Measurements from ENCODE around the gene IGSF22.

The IGSF22 gene

DNA sequence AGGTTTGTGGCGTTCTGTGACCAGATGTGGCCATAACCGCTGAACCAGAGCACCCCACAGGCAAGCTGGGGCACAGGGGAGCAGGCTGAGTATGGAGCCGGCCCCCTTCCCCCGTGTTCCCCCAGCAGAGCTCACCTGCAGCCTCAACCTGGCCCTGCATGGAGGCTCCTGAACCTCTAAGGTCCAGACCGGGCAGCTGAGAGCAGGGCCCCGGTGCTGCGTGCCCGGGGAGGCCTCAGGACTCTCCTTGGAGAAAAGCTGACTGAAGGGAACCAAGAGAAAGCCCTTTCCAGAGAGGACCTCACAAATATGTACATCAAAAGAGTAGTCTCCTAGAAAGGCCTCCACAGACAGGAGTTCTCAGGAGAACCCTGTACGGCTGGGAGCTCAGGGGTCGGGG is 17.4 kb upstream of the IGSF22 start:
- DNase-seq = no peak

DNA sequence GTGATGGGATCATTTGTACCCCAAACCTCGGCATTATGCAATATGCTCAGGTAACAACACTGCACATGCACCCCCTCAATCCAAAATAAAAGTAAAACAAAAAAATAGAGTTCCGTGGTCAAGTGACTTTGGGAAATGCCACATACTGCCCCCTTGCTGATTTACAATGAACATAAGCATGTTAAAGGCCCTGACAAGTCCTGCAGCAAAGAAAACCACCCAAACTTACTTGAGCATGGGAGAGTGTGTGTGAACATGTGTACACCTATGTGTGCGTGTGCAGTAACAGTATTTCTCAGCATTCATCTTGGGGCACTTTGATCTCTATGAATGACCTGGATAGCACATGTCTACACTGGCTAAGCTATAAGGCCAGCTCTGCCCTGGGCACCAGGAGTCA is 15.8 kb upstream of the IGSF22 start:
- DNase-seq = no peak

DNA sequence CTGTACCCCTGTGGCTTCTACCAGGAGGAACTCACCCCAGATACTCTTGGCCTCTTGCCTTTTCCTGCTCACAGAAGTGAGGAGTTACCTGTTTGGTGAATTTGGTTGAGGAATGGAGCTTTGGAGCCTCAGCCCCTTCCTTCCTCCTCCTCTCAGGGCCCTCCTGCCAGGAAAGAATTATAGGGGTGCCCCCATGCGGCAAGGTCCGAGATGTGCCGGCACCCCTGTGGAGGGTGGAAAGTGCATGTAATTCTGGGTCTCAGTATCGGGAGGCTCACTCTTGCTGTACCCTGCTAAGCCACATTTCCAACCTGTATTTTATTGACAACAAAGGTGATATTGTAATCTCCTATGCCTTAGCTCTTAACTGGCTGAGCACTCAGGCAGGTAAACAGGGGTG is 13.7 kb upstream of the IGSF22 start:
- no peak for DNase-seq

DNA sequence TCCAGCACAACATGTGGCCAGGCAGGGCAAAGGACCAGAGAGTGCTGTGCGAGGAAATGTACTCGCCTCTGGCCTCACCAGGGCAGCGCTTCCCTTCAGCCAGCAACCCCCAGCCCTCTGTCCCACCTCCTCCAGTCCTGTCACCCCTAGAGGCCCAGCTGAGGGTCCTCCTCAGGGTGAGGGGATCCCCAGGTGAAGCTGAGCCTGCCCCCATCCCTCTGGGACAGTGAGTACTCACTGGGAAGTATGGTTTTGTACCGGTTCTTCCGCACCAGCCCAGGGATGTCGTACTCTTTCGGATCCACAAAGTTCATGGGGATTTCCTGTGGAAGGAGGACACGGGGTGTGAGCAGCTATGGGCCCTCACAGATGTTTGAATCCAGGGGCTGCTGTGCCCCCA is 11.7 kb upstream of the IGSF22 start:
- DNase-seq = no peak

DNA sequence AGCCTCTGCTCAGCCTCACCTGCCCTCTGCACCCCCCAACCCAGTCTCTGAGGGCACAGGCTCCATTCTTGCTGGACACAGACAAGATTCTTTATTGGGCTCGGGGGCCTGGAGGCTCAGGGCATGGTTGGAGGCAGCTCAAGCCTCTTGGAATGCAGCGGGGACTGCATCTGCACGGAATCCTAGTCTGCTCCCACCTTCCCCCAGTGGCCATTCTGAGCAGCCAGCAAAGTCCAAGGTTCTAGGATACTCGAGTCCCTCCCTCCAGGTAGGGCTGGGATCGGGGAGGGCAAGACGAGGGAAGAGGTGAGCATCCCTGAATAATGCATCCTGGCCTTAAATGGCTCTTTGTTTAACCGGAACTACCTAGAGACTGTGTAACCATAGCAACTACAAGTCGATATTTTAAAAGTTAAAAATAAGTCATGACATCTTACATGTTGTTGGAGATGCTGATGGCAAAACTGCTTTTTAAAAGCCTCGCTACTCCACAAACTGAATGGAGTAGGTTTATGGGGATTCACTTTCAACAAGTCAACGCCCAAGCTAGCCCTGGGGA is 10.7 kb upstream of the IGSF22 start:
- DNase-seq = peak; percentile 76

DNA sequence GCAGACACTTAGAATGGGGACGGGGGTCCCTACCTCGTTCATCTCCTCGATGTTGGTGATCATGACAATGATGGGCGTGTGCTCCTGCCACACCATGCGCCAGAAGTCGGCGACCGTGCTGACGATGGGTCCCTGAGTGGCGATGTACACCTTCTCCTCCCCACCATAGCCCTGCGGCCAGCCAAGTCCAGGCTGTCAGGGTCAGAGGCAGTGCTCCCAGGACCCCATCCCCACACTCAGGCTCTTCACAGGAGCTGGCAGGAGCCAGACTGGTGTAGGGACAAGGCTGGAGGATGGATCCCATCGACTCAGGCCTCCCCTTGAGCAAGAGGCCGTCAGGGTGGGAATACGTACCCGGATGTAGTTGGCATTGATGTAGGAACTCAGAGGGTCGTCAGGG is 7.2 kb upstream of the IGSF22 start:
- DNase-seq = no peak

DNA sequence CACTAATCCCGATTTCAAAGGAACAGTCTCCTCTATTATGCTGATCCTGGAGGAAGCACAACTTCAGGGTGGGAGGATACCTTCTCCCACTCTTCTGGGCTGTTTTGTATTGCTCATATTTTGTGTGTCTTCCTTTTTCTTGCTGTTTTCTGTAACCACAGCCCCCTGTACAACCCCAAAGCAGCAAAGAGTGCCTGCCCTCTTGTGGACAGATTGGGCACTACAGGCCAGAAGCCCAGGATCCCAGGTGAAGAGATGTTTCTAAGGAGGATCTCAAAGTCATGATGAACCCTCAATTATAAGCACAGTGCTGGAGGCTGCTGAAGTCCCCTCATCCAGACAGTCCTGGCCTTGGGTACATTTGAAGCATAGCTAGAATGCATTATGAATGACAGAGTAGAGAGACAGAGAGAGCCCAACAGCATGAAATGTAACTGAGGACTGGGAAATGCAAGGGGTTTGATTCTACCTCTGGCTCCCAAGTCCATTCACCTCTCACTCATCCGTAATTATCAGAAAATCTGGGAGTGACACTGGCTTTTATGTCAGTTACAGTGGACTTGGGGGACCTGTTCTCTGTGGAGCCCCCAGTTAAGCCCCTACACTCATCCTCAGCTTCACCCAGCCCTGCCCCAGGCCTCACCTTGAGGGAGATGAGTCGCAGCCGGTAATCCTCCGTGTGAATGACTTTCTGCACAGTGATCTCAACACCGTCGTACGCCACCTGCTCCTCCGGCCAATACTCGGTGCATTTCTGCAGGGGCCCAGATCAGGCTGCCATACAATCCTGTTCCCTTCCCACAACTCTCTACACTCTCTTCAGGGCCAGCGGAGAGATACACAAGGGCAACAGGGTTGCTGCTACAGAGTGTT is 6.2 kb upstream of the IGSF22 start:
- peak; percentile 80 for DNase-seq

DNA sequence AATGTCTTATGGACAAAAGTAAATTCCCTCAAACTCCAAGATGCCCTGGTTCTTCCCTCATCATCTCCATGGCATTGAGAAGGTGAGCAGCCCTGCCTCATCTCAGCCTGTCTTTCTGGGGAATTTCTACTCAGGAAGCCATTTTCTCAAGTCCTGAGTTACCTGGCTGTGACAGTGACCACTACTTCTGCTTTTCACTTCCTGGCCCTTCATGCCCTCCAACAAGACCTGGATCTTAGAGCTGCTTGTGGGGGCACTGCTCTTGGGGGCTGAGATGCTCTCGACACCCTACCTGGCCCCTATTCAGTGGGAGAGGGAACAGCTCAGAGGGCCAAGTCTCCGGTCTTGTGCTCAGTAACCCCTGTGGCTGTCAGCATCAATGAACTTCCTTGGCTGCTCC is 5.5 kb upstream of the IGSF22 start:
- DNase-seq = no peak

DNA sequence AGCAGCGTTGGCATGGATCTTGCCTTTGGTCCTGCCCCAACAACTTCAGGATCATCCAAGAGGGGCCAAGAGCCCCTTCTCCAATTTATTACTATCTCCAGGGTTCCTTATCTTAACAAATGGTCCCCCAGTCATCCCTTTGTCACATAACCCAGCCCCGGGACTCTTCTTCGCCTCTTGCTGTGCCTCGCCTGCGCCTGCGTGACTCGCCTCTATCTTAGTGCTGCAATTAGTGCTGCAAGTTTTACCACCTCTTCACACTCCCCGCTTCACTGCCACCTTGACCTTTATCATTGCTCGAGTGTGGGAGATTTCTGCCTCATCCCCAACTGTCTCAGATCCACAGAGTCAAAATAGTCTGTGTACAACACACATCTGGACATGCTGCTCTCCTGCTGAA is 4.0 kb upstream of the IGSF22 start:
- DNase-seq = no peak

DNA sequence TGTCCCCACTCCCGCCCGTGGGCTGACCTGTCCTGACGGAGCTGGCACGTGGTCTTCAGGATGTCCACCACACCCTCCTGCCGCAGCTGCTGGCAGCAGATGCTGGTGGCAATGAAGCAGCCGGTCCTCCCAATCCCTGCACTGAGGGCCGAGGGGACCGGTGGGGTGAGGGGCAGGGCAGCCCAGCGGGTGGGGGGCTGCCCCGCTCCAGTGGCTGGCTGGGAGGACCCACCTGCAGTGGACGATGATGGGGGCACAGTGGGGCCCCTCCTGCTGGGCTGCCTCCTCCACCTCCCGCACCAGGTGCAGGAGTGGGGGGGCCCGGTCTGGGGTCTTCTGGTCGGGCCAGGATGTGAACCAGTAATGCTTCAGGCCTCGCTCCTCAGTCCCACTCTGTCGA is 3.4 kb upstream of the IGSF22 start:
- no peak for DNase-seq

DNA sequence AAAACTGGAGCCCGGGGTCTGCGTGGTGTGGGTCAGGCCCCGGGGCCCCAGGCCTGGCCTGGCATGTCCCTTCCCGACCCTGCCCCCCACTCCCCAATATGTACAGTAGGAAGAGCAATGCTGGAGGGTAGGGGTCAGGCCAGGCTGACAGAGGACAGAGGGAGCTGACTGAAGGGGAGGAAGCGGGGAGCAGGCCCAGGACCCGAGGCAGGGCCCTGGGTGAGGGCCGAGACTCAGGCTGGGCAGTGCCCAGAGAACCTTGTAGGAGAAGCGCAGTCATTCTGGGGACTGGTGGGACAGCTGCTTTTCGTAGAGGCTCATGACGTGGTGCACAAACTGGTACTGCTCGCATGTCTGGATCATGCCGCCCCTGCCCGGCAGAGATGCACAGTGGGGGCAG is 2.7 kb upstream of the IGSF22 start:
- no peak for DNase-seq

DNA sequence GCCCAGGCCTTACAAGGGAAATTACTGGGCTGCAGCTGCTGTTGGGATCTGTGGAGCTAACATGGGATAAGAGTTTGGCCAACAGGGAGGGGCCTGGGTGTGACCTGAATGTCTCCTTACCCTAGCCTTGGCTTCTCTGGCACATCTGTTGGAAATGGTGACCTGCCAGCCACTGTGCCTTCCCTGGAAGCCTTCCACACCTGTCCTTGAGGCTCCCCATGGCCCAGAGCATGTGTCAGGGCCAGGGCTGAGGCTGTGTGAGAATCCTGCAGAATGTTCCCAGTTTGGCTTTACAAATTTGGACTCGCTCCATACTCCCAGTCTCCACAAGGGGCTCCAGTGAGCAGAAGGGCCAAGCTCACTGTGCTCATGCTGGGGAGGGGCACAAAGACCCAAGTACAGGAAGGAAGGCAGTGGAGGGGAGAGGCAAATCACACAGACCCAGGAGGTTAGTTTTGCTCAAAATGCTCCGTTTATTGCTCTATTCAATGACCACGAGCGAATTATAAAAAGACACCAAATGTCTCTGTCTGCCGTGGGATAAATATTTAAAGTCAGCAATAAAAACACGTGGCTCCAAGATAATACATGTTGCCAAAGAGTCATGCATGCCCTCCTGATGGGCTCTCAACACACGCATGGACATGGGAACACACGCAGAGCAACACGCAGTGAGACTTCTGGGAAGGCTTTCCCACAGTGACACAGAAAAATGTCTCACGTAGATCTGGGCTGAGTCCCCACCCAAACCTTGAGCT is 1.7 kb upstream of the IGSF22 start:
- peak; percentile 83 for DNase-seq

DNA sequence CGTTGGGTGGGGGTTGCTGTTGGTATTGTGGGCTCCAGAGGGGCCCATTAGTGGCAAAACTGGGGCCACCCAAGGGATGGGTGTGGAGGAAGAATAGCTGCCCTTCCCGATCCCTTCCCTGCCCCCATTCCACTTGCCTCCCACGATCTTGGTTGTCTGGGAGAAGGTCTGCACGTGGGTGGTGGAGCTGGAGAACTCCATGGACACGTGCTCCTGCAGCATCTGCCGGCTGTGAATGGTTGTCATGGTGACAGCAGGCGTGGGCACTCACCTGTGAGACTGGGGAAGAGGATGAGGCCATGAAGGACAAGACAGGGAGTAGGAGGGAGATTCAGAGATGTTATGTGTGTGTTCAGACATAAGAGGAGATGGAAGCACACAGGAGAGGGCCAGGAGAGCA is 2.0 kb downstream of the IGSF22 start:
- DNase-seq = no peak

DNA sequence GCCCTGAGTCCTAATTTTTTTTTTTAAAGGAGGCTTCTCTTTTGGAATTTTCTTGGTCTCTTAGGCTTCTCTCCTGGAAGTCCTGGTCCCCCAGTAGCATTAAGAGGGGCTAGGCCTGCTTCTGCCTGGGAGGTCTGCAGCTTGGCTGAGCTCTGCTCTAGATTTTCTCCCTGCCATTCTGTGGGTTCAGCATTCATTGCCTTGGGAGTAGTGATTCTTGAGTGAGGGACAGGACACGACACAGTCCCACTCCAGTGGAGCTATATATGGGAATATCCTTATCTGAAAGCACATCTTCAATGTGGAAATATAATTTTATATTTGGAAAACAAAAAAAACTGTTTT is 3.7 kb downstream of the IGSF22 start:
- DNase-seq = no peak

DNA sequence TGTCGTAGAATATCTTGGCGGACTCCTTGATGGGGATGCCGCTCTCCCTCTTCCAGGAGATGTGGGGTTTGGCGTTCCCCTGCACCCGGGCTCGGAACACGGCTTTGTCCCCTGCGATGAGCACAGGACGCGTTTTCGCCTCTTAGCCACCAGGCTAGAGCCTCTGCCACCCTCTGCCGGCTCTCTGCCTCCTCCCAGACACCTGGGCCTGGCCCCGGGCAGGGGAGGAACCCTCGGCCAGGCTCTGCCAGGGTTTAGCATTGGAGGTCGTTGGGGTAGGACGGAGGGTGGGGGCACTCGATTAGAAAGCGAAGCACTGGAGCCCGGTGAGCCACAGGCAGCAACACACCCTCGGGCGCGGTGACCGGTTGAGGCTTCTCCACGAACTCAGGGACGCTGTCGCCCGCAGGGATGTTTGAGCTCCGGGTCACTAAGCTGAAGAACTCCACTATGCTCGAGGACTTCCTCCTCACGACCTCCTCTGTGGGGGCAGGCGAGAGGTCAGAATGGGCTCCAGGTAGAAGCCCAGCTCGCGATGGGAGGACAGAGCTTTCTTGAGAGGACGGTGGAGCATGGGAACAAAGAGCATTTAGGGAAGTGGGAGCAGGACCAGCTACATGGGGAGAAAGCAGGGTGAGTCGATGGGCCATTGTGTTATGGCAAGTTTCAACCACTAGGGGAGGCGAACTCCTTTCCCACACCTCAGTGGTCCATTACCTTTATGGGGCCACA is 4.3 kb downstream of the IGSF22 start:
- peak; percentile 78 for DNase-seq

DNA sequence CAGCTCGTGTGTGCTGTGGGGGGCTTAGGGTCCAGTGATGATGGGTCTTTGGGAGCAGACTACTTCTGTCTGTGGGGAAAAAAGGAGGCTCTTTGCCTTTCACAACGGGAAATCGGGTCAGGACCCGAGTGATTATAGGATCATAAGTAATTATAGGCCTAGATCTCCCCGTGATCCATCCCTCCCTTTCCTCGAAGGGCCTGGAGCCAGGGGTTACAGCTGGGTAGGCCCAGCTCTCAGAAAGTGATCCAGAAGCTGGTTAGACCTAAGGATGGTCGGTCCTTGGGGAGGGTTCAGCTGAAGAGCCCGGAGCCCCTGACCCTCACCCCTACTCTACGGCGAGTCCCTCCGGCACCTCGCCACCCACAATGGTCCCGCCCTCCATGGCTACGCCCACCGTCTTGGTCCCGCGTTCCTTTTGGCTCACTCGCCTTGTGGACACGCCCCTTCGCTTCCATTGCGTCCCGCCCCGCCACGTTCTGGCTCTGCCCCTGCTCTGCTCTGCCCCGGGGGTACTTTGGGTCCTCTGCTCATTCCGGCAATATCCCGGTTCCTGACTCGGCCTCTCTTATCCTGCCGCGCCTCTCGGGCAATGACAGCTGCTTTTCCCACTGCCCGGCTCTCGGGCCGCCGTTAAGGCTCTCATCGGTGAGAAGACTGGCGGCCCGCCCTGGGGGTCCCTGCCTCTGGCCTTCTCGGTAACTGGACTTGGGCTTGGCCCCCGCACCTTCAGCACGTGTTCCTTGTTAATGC is 5.0 kb downstream of the IGSF22 start:
- DNase-seq = peak; percentile 96

DNA sequence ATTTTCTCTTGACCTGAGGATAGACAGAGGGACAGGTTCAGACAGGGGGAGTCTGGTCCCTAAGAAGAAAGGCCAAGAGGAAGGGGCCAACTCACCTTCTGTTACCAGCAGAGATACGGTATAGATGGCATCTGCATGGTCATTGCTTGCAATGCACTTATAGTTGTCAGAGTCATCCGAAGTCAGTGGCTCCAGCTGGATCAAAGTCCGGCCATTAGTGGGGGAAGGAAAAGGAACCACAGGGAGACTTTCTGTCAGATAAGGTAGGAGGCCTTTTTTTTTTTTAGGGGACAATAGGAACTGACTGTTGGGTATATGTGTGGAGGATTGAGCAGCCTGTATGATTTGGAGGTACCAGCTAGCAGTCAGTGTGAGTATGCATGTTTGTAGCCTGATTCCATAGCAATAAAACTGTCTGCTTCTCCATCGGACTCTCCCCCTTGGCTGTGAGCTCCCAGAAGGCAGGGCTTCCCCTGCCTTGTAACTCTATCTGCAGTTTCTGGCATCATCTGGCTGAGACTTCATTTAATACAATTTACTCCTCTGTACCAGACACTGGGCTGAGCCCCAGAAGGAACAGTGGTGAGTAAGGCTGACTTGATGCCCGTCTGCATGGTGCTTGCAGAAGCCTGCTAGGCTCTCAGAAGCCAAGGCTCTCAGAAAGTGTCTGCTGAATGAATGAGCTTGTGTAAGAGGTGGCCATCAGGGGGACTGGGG is 5.7 kb downstream of the IGSF22 start:
- DNase-seq = no peak

DNA sequence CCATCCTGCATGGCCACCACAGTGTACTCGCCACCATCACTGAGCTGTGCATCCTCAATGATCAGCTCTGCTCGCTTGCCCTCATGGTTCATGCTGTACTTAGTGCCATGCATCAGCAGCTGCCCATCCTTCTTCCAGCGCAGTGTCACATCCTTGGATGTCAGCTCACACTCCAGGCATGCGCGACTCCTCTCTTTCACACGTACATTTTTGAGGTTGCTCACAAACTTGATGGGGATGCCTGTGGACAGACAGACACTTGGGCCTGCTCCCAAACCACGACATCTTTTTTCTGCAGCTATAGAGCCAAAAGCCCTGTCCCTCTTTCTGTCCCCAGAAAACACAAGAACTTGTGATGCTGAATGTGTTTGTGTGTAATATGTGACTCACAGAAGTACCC is 10.5 kb downstream of the IGSF22 start:
- DNase-seq = no peak

DNA sequence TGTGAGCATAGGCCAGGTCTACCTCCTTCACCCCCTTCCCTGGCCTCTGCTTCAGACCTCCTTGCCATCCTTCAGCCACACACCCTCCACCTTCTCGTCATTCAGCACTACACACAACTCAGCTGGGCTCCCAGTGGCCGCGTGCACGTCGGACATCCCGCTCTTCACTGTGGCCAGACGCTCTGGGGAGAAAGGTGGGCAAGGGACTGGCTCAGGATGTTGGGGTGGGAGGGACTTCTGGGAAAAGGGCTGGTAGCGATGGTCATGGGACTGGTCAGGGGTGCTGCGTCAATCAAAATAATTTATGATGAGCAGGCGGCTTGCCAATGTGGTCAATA is 11.6 kb downstream of the IGSF22 start:
- DNase-seq = no peak

DNA sequence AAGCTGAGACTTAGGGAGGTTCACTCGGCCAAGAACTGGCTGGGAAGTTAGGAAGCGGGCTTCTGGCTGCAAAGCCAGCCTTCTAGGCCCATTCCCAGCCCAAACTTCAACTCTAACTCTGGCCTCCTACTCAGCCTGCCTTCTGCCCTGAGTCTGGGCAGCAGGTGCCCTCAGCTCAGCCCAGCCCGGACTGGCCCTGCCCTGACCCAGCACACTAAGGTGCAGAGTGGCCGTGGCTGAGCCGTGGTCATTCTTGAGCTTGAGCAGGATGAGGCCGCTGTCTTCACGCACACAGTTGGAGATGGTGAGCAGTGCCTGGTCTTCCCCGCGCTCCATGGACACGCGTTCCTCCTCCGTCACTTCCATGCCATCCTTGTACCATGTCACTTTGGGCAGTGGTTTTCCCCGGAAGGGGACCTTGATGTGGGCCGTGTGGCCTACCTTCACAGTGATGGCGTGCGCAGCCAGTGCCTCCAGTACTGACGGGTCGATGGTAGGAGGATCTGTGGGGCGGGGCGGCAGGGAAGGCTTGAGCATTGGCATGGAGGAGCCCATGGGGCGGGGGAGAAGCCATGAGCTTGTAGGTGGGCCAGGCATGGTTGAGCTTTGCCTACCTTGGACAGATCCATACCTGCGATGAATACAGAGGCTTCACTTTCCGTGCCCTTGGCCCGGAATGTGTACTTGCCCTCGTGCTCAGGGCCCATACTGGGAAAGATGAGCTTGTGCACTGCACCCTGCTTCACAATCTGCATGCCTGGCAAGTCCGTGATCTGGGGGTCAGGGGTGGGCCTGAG is 12.1 kb downstream of the IGSF22 start:
- no peak for DNase-seq

DNA sequence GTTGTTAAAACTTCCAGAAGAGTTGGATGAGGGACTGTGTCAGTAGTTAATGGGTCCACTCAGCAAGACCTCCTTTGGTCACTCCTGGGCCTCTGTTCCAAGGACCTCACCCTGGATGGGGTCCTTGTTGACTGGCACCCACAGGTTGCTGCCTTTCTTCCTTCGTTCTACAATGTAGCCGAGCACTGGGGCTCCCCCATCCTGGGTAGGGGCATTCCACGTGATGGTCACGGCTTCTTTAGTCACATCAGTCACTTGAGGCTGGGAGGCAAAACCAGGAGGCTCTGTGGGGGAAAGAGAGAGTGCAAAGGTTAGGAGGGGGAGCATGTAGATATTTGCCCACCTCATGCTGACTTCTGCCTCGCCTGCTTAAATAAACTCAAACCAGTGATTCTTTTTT is 15.4 kb downstream of the IGSF22 start:
- no peak for DNase-seq

Data from islet precursor cell (in vitro differentiated cells).